BJ (cell line): ENCODE results near the gene SMC1B. TPM values are rescaled to one million over a fixed set of nuclear protein-coding genes. Genes with fewer than 3 reads are reported as not detected.

Experiments used
- CTCF ChIA-PET: fragments of 350-600 bp; formaldehyde crosslinking; extraction: SDS; loops from one replicate; lab custom pipeline; 2021; ENCODE audit warnings: antibody characterized with exemption, inconsistent platforms; lab: Yijun Ruan, JAX
- POLR2A ChIA-PET: fragments of 300-600 bp; sonication (Branson Sonifier 250); formaldehyde crosslinking; extraction: SDS; loops from one replicate; lab custom pipeline; 2021; ENCODE audit warnings: antibody characterized with exemption; lab: Charles Lee
- DNase-seq: peaks from one replicate; pipeline ENCODE4 v3.0.0-alpha.2; 2011; ENCODE audit warnings: low read depth
- H3K27me3 ChIP-seq: 2 replicates; pipeline ENCODE4 v1.6.0; 2011; ENCODE audit warnings: low read length; ENCODE audit not compliant: control insufficient read depth, insufficient read depth
- H3K36me3 ChIP-seq: 2 replicates; pipeline ENCODE4 v1.5.1; 2011; ENCODE audit warnings: low read length; ENCODE audit not compliant: control insufficient read depth, insufficient read depth
- H3K4me3 ChIP-seq: 2 replicates; pipeline ENCODE4 v1.5.1; 2011; ENCODE audit warnings: low read depth, mild to moderate bottlenecking, control low read depth, low read length
- polyA plus RNA-seq: library from polyadenylated mRNA; depleted of rRNA; stranded (reverse); fragments of >200 nt; gene quantifications from 2 replicates; pipeline ENCODE4 v1.2.3, GENCODE V29; 2011
- TF ChIP-seq, protein P1 (sequence below): IDR thresholded peaks from 2 replicates; pipeline ENCODE4 v1.5.1; 2011; ENCODE audit warnings: low read depth, mild to moderate bottlenecking, control low read depth, inconsistent platforms, low read length, moderate library complexity; ENCODE audit not compliant: insufficient read depth

The SMC1B gene
- polyA plus RNA-seq, 1 experiment, result not detected

DNA sequence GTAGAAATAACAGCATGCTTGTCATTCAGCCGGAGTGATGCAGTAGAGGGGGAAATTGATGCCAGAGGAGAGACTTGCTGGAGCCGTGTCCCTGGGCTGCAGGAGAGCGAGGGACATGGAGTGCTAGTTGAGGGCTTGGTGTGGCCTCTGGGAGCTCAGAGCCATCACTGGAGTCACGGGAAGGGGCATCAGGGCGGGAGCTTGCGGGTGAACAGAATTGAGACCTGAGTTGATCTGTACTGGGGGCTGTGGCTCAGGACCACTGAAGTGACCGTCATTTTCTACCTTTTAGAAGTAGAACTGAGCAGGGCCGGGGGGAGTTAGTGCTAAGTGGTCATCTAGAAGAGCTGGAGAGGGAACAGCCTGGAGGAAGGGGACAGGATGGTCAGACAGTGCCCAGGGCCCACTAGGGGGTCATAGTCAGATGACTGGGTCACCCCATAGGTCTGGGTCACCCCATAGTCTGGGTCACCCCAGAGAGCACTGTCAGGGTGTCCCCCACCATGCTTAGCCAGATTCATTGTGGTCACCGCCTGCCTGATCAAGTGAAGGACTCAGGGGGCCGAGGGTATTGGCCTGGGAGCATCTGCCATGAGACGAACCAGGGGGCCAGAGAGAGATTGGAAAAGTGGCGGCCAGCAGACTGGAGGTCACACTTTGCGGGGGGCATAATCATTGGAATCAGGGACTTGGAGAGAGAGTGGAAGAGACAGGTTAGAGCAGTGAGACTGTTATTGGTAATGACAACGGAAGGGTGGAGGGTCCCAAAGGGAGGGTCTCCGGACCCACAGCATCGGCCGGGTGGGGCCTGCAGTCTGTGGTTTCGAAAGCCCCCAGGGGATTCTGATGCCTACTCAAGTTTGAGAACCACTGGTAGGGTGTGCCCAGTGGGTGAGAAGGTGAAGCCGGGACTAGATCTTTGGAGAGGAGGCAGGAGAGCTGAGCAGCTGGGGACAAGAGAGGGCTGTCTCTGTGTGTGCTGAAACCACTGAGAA lies 15.3 kb upstream of the SMC1B start:
- TF ChIP-seq, protein P1, sequence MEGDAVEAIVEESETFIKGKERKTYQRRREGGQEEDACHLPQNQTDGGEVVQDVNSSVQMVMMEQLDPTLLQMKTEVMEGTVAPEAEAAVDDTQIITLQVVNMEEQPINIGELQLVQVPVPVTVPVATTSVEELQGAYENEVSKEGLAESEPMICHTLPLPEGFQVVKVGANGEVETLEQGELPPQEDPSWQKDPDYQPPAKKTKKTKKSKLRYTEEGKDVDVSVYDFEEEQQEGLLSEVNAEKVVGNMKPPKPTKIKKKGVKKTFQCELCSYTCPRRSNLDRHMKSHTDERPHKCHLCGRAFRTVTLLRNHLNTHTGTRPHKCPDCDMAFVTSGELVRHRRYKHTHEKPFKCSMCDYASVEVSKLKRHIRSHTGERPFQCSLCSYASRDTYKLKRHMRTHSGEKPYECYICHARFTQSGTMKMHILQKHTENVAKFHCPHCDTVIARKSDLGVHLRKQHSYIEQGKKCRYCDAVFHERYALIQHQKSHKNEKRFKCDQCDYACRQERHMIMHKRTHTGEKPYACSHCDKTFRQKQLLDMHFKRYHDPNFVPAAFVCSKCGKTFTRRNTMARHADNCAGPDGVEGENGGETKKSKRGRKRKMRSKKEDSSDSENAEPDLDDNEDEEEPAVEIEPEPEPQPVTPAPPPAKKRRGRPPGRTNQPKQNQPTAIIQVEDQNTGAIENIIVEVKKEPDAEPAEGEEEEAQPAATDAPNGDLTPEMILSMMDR, result no peak
- no peaks in the 10 kb centered on the region for H3K27me3 ChIP-seq
- no peak overlapping the region for H3K4me3 ChIP-seq
- CTCF ChIA-PET, result interaction anchor here (0.8 to 1.0 kb wide), 2 partner anchors 85 to 125 kb away, joined by 3 read pairs; no protein-coding TSS in a partner anchor
- DNase-seq, result no peak
- POLR2A ChIA-PET, result no interaction called here
- H3K36me3 ChIP-seq, result no peaks in the 10 kb centered on the region

DNA sequence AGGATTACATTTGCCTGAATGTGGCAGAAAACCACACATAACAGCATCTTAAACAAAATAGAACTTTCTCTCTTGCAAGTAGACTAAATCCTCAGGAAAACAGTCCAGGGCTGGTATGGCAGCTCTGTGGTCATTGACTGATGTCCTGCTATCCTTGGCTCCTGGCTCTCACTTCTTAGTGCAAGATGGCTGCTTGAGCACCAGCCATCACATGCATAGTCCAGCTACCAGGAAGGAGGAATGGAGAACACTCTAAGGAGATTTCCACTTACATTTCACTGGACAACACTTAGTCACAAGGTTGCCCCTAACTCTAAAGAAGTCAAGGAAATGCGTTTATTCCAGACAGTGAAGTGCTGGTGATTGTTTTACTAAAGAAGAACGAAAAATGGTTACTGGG lies 13.7 kb upstream of the SMC1B start:
- TF ChIP-seq, protein P1, result no peak
- ChIA-PET CTCF (no interaction called here), POLR2A (no interaction called here)
- Histone ChIP-seq H3K4me3 (no peak overlapping the region), H3K27me3 (no peaks in the 10 kb centered on the region), H3K36me3 (no peaks in the 10 kb centered on the region)
- no peak for DNase-seq

GRCh38 chr22:45426387-45426786 lies 13.0 kb upstream of the SMC1B start:
- CTCF ChIA-PET, result no interaction called here
- H3K4me3 ChIP-seq, result no peak overlapping the region
- DNase-seq, result no peak
- TF ChIP-seq, protein P1, result no peak
- no peaks in the 10 kb centered on the region for H3K27me3 ChIP-seq
- POLR2A ChIA-PET, result no interaction called here
- no peaks in the 10 kb centered on the region for H3K36me3 ChIP-seq

- ChIA-PET CTCF (interaction anchor here (0.8 to 1.6 kb wide), 4 partner anchors 8 to 16 kb away, joined by 3 to 8 read pairs (median 4); no protein-coding TSS in a partner anchor), POLR2A (no interaction called here)
- no peaks in the 10 kb centered on the region for H3K36me3 ChIP-seq
- no peak overlapping the region for H3K4me3 ChIP-seq
- DNase-seq, result no peak
- TF ChIP-seq, protein P1, result no peak
- H3K27me3 ChIP-seq, result no peaks in the 10 kb centered on the region
These were observed 12.3 kb upstream of the SMC1B start for GRCh38 chr22:45425531-45426265.

DNA sequence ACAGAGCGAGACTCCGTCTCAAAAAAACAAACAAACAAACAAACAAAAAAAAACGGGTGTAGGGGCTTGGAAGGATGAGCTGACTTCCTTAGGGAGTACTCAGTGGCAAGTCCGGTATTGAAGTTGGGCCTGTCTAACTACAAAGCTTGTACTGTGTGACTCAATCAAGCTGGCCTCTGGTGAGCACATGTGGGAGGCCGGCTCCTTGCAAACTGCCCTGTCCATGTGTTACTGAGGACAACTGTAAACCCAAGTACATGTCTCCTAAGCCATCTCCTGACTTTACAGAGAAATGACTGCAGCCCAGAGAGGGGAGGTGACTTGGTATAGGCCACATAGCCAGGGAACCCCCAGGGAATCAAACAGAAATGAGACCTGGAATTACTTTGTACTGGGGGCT lies 11.7 kb upstream of the SMC1B start:
- CTCF ChIA-PET, result interaction anchor here (0.8 to 1.6 kb wide), 4 partner anchors 9 to 17 kb away, joined by 3 to 8 read pairs (median 4); no protein-coding TSS in a partner anchor
- no peaks in the 10 kb centered on the region for H3K27me3 ChIP-seq
- H3K4me3 ChIP-seq, result no peak overlapping the region
- no peak for DNase-seq
- H3K36me3 ChIP-seq, result no peaks in the 10 kb centered on the region
- POLR2A ChIA-PET, result no interaction called here
- TF ChIP-seq, protein P1, result no peak
